Right lobe of liver (tissue), 6 donors: ENCODE data around the gene LAMB3. TPM values are rescaled to one million over a fixed set of nuclear protein-coding genes. Genes with fewer than 3 reads are reported as not detected.

ENCODE experiments used
- ATAC-seq, 4 donors: fragments of 200-7000 bp; cut with Tn5 transposase; one replicate each; pipeline ENCODE4 v1.9.1; 2020; ENCODE audit warnings: mild to moderate bottlenecking in 4 of 4, moderate library complexity in 4 of 4
- DNase-seq, 3 donors: peaks; one replicate each; pipeline ENCODE4 v3.0.0-alpha.2; 2020
- H3K27ac ChIP-seq, 3 donors: fragments of 200-600 bp; one replicate each; pipeline ENCODE4 v1.8.0; 2022
- H3K27me3 ChIP-seq, 2 donors: fragments of 200-600 bp; one replicate each; pipeline ENCODE4 v1.8.0; 2022
- H3K36me3 ChIP-seq, 4 donors: fragments of 200-600 bp; sonication (generic) in 1 of 4; one replicate each; pipeline versions ENCODE4 v1.5.1 to v1.8.0; 2017 to 2022; ENCODE audit warnings: control low read depth in 1 of 4
- H3K4me1 ChIP-seq, 4 donors: fragments of 200-600 bp; sonication (generic) in 1 of 4; one replicate each; pipeline versions ENCODE4 v1.5.1 to v1.8.0; 2017 to 2022; ENCODE audit warnings: control low read depth in 1 of 4
- H3K4me3 ChIP-seq, 3 donors: fragments of 200-600 bp; one replicate each; pipeline ENCODE4 v1.8.0; 2022
- H3K9me3 ChIP-seq, 4 donors: fragments of 200-600 bp; sonication (generic) in 1 of 4; one replicate each; pipeline versions ENCODE4 v1.5.1 to v1.8.0; 2017 to 2022; ENCODE audit warnings: control low read depth in 1 of 4
- POLR2A ChIP-seq: fragments of 450-650 bp; IDR thresholded peaks from one replicate; pipeline ENCODE4 v1.6.1; 2017; ENCODE audit warnings: antibody characterized with exemption, mild to moderate bottlenecking
- WGBS: methylation state at CpG from one replicate; pipeline ENCODE4 v1.1.6; 2018; ENCODE audit warnings: low coverage, low lambda C conversion rate; ENCODE audit not compliant: insufficient coverage; ENCODE audit errors: missing lambda C conversion rate; 5-methylcytosine and 5-hydroxymethylcytosine counted together
- intact Hi-C, 2 donors: fragments of 100-400 bp; cut with DNase I; formaldehyde crosslinking; loops; one replicate each; pipeline versions ENCODE4 v1.11.2 to v1.14.1; 2022
- total RNA-seq, 6 experiments: library from RNA; depleted of rRNA in 2 of 6; stranded (reverse); fragments of >200 nt in 2 of 6; fragmentation: NEBNext Ultra II Directional in 3 of 6; extraction: Animal tissue kit (Norgen Biotek cat#: 25700) in 3 of 6; gene quantifications; one replicate each; pipeline versions ENCODE4 v1.1.0 to v1.2.4, GENCODE V29; 2016 to 2023
- TF ChIP-seq, protein P1 (sequence below), 4 donors: fragments of 200-600 bp in 3 of 4; fragments of 450-650 bp in 1 of 4; IDR thresholded peaks; one replicate each; pipeline versions ENCODE4 v1.5.1 to v1.8.0; 2016 to 2022; ENCODE audit warnings: antibody characterized with exemption in 4 of 4, mild to moderate bottlenecking in 2 of 4
- donor health status: DM: no; HTN: yes; CAD: no.
- donor health status: DM: no; HTN: no; CAD: no.
- donor health status: DM: no; HTN: no; CAD: no.
- donor health status: DM: no; HTN: yes; CAD: no.
- donor health status: DM: no; HTN: yes; CAD: no.

The LAMB3 gene
- total RNA-seq, 6 experiments from 2014 or later = 5.0 to 14.6 (median 8.4) TPM

DNA sequence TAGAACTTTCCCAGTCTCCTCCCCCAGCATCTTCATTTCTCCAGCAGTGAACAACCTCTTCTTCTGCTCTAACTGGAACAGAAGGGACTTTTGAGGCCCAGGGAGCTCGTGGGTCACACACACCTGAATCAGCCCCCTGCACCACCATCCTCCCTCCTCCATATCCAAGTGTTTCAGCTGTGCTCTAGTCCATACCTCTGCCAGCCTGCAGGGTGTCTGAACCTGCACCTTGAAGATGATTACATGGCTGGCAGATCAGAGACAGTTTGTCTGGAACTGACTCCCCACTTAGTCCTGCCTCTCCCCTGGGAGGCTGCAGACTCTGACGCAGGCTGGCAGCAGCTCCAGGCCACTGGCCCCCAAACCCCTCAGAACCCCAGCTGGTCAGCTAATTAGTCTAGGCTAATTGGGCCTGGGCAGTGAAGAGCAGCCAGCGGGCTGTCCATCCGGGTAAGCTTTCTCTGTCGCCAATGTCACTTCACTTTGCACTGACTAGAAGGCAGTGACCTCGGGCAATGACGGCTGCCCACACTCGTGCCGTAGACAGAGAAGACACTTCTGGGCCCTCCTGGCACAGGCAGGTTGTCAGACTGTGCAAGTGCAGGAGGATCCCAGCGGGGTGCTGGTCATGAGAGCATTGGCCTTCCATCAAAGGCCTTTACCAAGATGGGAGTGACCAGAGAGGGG, 56.5 kb downstream of the LAMB3 start:
- H3K4me1 ChIP-seq = no peaks in the 10 kb centered on the region
- H3K36me3 ChIP-seq = no peaks in the 10 kb centered on the region
- intact Hi-C loops = loop anchor here in 1 of 2 donors (10.0 kb wide), 1 partner anchor 169 kb away; no protein-coding TSS in a partner anchor
- H3K4me3 ChIP-seq = no peak overlapping the region
- no peak for DNase-seq
- TF ChIP-seq POLR2A = no peak
- TF ChIP-seq, protein P1, sequence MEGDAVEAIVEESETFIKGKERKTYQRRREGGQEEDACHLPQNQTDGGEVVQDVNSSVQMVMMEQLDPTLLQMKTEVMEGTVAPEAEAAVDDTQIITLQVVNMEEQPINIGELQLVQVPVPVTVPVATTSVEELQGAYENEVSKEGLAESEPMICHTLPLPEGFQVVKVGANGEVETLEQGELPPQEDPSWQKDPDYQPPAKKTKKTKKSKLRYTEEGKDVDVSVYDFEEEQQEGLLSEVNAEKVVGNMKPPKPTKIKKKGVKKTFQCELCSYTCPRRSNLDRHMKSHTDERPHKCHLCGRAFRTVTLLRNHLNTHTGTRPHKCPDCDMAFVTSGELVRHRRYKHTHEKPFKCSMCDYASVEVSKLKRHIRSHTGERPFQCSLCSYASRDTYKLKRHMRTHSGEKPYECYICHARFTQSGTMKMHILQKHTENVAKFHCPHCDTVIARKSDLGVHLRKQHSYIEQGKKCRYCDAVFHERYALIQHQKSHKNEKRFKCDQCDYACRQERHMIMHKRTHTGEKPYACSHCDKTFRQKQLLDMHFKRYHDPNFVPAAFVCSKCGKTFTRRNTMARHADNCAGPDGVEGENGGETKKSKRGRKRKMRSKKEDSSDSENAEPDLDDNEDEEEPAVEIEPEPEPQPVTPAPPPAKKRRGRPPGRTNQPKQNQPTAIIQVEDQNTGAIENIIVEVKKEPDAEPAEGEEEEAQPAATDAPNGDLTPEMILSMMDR (IDR thresholded peaks at IDR 0.05) = no peak
- ATAC-seq = no peak
- no peaks in the 10 kb centered on the region for H3K27me3 ChIP-seq
- WGBS = 61% methylated on average over 5 of the region's 10 CpGs
- no peak overlapping the region for H3K27ac ChIP-seq
- no peaks in the 10 kb centered on the region for H3K9me3 ChIP-seq

DNA sequence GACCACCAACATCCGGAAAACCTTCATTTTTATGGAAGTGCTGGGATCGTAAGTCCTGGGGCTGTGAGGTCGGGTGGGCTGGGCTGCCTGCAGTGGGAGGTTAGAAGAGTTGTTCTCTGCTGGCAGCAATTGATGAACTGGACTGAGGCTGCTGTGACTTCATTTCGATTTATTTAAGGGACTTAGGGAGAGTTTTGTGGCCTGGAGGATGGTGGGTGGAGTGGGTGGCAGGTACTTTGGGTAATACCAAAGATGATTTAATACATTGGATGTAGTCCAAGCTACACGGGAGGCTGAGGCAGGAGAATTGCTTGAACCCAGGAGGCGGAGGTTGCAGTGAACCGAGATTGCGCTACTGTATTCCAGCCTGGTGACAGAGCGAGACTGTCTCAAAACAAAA, 57.2 kb downstream of the LAMB3 start:
- ATAC-seq = no peak
- Histone ChIP-seq H3K9me3 (no peaks in the 10 kb centered on the region), H3K27me3 (no peaks in the 10 kb centered on the region), H3K4me3 (no peak overlapping the region), H3K4me1 (no peaks in the 10 kb centered on the region), H3K36me3 (no peaks in the 10 kb centered on the region), H3K27ac (no peak overlapping the region)
- TF ChIP-seq, protein P1 (IDR thresholded peaks at IDR 0.05) = no peak
- no peak for TF ChIP-seq POLR2A
- intact Hi-C loops = loop anchor here in 1 of 2 donors (10.0 kb wide), 1 partner anchor 170 kb away; no protein-coding TSS in a partner anchor
- no peak for DNase-seq
- 64% methylated on average over 6 of the region's 9 CpGs for WGBS

DNA sequence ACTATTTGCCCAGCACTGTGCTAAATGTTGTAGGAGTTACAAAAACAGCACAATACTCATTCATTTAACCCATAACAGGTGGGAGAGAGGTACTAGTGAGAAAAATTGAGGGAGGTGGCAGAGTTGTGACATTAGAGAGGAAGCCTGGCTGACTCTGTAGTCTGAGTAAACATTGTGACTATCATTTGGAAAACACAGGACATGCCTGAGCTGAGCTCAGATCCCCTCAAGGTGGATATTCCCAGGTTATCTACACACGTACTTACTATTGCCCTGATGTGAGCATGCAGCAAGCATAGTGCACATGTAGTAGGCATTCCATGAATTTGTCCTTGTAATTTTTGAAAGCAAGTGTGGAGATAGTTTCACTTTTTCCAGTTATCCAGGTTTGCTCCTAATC, 57.8 kb downstream of the LAMB3 start:
- Histone ChIP-seq H3K4me3 (no peak overlapping the region), H3K36me3 (no peaks in the 10 kb centered on the region), H3K27ac (no peak overlapping the region), H3K27me3 (no peaks in the 10 kb centered on the region), H3K4me1 (no peaks in the 10 kb centered on the region), H3K9me3 (no peaks in the 10 kb centered on the region)
- DNase-seq (no peak), ATAC-seq (peak in 1 of 4 donors; percentile 76)
- WGBS = 0% methylated on average over 1 of the region's 1 CpG
- TF ChIP-seq, protein P1 (IDR thresholded peaks at IDR 0.05) = no peak
- no peak for TF ChIP-seq POLR2A
- intact Hi-C loops = loop anchor here in 1 of 2 donors (10.0 kb wide), 1 partner anchor 170 kb away; no protein-coding TSS in a partner anchor

DNA sequence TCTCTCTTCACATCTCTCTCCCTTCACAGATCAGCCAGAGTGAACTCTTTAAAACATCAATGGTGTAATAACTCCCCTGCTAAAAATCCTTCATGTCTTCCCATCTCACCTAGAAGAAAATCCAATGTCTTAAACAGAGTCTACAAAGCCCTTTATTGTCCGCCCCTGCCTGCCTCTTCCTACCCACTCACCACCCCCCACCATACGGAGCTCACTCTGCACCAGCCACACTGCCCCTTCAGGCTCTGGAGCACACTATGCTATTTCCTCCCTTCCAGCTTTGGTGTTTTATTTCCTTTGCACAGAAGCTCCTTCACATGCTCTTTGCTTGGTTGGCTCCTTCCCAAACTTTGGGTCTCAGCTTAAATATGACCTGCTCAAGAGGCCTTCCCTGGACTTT, 58.5 kb downstream of the LAMB3 start:
- DNase-seq (no peak), ATAC-seq (no peak)
- no peaks in the 10 kb centered on the region for H3K4me1 ChIP-seq
- H3K27ac ChIP-seq = no peak overlapping the region
- H3K36me3 ChIP-seq = no peaks in the 10 kb centered on the region
- H3K4me3 ChIP-seq = no peak overlapping the region
- intact Hi-C loops = loop anchor here in 1 of 2 donors (10.0 kb wide), 1 partner anchor 171 kb away; no protein-coding TSS in a partner anchor
- no peaks in the 10 kb centered on the region for H3K27me3 ChIP-seq
- no peaks in the 10 kb centered on the region for H3K9me3 ChIP-seq
- WGBS = 65% methylated on average over 2 of the region's 2 CpGs
- TF ChIP-seq, protein P1 (IDR thresholded peaks at IDR 0.05) = no peak
- TF ChIP-seq POLR2A = no peak
